Mesenchymal stem cell (in vitro differentiated cells and primary cell): ENCODE results near the gene KDM1A.

Experiments
- DNase-seq: peaks from one replicate; pipeline ENCODE4 v3.0.0-alpha.2; 2013
- H2AFZ ChIP-seq: one replicate; pipeline ENCODE4 v1.6.1; 2013; ENCODE audit warnings: low read depth, mild to moderate bottlenecking, control low read depth, inconsistent platforms, low read length, moderate library complexity
- H2AK5ac ChIP-seq: 2 replicates; pipeline ENCODE4 v1.6.1; 2013; ENCODE audit warnings: low read length, moderate library complexity, mild to moderate bottlenecking, inconsistent platforms; ENCODE audit not compliant: severe bottlenecking
- H2BK120ac ChIP-seq: one replicate; pipeline ENCODE4 v1.6.1; 2013; ENCODE audit warnings: low read depth, mild to moderate bottlenecking, inconsistent platforms, low read length, moderate library complexity
- H2BK12ac ChIP-seq, 2 experiments: one replicate each; pipeline ENCODE4 v1.6.1; 2013; ENCODE audit warnings: inconsistent platforms in 2 of 2, low read length in 2 of 2, mild to moderate bottlenecking in 2 of 2, moderate library complexity in 2 of 2, control low read depth in 1 of 2
- H2BK15ac ChIP-seq: one replicate; pipeline ENCODE4 v1.6.1; 2013; ENCODE audit warnings: mild to moderate bottlenecking, low read depth, inconsistent platforms; ENCODE audit not compliant: poor library complexity, severe bottlenecking
- H2BK5ac ChIP-seq: 2 replicates; pipeline ENCODE4 v1.6.1; 2013; ENCODE audit warnings: low read depth, mild to moderate bottlenecking, low read length, control low read depth, inconsistent platforms; ENCODE audit not compliant: poor library complexity, severe bottlenecking
- H3K14ac ChIP-seq, 2 experiments: one replicate each; pipeline ENCODE4 v1.6.1; 2013; ENCODE audit warnings: inconsistent platforms in 2 of 2, low read length in 2 of 2, control low read depth in 1 of 2, mild to moderate bottlenecking in 1 of 2, moderate library complexity in 1 of 2
- H3K18ac ChIP-seq, 2 experiments: one replicate each; pipeline ENCODE4 v1.6.1; 2013; ENCODE audit warnings: inconsistent platforms in 2 of 2, low read length in 2 of 2, control low read depth in 1 of 2, low read depth in 1 of 2, mild to moderate bottlenecking in 1 of 2
- H3K23ac ChIP-seq, 2 experiments: one replicate each; pipeline ENCODE4 v1.6.1; 2013; ENCODE audit warnings: inconsistent platforms in 2 of 2, low read length in 2 of 2, mild to moderate bottlenecking in 2 of 2, moderate library complexity in 2 of 2, control low read depth in 1 of 2
- H3K27ac ChIP-seq: 2 replicates; pipeline ENCODE4 v1.5.1; 2013; ENCODE audit warnings: mild to moderate bottlenecking, moderate library complexity, low read length, control low read depth, inconsistent platforms; ENCODE audit not compliant: poor library complexity, severe bottlenecking
- H3K27me3 ChIP-seq, 2 experiments: 2 replicates each; pipeline versions ENCODE4 v1.6.1 to v1.7.0; 2013; ENCODE audit warnings: low read length in 2 of 2, mild to moderate bottlenecking in 2 of 2, moderate library complexity in 2 of 2, control low read depth in 1 of 2, inconsistent platforms in 1 of 2; ENCODE audit not compliant: control insufficient read depth in 1 of 2, insufficient read depth in 1 of 2
- H3K36me3 ChIP-seq, 2 experiments: 2 replicates each; pipeline versions ENCODE4 v1.6.1 to v1.7.0; 2013; ENCODE audit warnings: low read length in 2 of 2, control low read depth in 1 of 2, inconsistent platforms in 1 of 2, low read depth in 1 of 2, mild to moderate bottlenecking in 1 of 2; ENCODE audit not compliant: insufficient read depth in 2 of 2, control insufficient read depth in 1 of 2
- H3K4ac ChIP-seq, 2 experiments: one replicate each; pipeline ENCODE4 v1.6.1; 2013; ENCODE audit warnings: inconsistent platforms in 2 of 2, low read length in 2 of 2, mild to moderate bottlenecking in 2 of 2, moderate library complexity in 2 of 2, control low read depth in 1 of 2, low read depth in 1 of 2
- H3K4me1 ChIP-seq: 2 replicates; pipeline ENCODE4 v1.6.1; 2013; ENCODE audit warnings: low read depth, low read length, control low read depth; ENCODE audit not compliant: control insufficient read depth, insufficient read depth
- H3K4me2 ChIP-seq: 2 replicates; pipeline ENCODE4 v1.6.1; 2013; ENCODE audit warnings: low read length, mild to moderate bottlenecking, inconsistent platforms; ENCODE audit not compliant: poor library complexity, severe bottlenecking
- H3K4me3 ChIP-seq, 2 experiments: 2 replicates each; pipeline versions ENCODE4 v1.5.1 to v1.7.0; 2013; ENCODE audit warnings: low read length in 2 of 2, mild to moderate bottlenecking in 2 of 2, control low read depth in 1 of 2, low read depth in 1 of 2; ENCODE audit not compliant: insufficient read depth in 1 of 2
- H3K79me1 ChIP-seq: replicated peaks from 2 replicates; pipeline ENCODE4 v1.6.1; 2013; ENCODE audit warnings: mild to moderate bottlenecking, control low read depth, low read length, inconsistent platforms; ENCODE audit not compliant: poor library complexity, severe bottlenecking
- H3K9ac ChIP-seq: 2 replicates; pipeline ENCODE4 v1.7.0; 2013; ENCODE audit warnings: mild to moderate bottlenecking, low read length, moderate library complexity
- H3K9me3 ChIP-seq: 2 replicates; pipeline ENCODE4 v1.7.0; 2013; ENCODE audit warnings: mild to moderate bottlenecking, low read length; ENCODE audit not compliant: control insufficient read depth
- H4K8ac ChIP-seq: one replicate; pipeline ENCODE4 v1.6.1; 2013; ENCODE audit warnings: inconsistent platforms, mild to moderate bottlenecking, low read length, moderate library complexity
- H4K91ac ChIP-seq: one replicate; pipeline ENCODE4 v1.6.1; 2013; ENCODE audit warnings: mild to moderate bottlenecking, low read length, inconsistent platforms
- whole genome bisulfite sequencing: methylation state at CpG from one replicate; pipeline ENCODE4 v1.1.7; 2013; ENCODE audit warnings: mixed read lengths; 5-methylcytosine and 5-hydroxymethylcytosine counted together

KDM1A gene

GRCh38 chr1:23074012-23074411 lies 54.7 kb downstream of the KDM1A start:
- H3K9me3 ChIP-seq, result no peaks in the 10 kb centered on the region
- H2AK5ac ChIP-seq, result no peak overlapping the region
- no peaks in the 10 kb centered on the region for H3K4me1 ChIP-seq
- H3K4ac ChIP-seq, result no peak overlapping the region
- H2AFZ ChIP-seq, result no peak overlapping the region
- no peak overlapping the region for H4K8ac ChIP-seq
- no peaks in the 10 kb centered on the region for H3K27me3 ChIP-seq
- no peak overlapping the region for H3K23ac ChIP-seq
- H4K91ac ChIP-seq, result no peak overlapping the region
- no peak overlapping the region for H3K14ac ChIP-seq
- H3K36me3 ChIP-seq, result peaks cover 16 to 78% of the 10 kb centered on the region in 2 experiments
- no peak overlapping the region for H3K27ac ChIP-seq
- no peak overlapping the region for H2BK120ac ChIP-seq
- no peak for DNase-seq
- no peak overlapping the region for H3K4me2 ChIP-seq
- H2BK5ac ChIP-seq, result no peak overlapping the region
- no peak overlapping the region for H3K18ac ChIP-seq
- H2BK15ac ChIP-seq, result no peak overlapping the region
- H3K4me3 ChIP-seq, result no peak overlapping the region
- no peak overlapping the region for H3K9ac ChIP-seq
- peaks cover 8% of the 10 kb centered on the region for H3K79me1 ChIP-seq
- H2BK12ac ChIP-seq, result no peak overlapping the region

- no peak overlapping the region for H2BK120ac ChIP-seq
- no peak overlapping the region for H2BK12ac ChIP-seq
- H3K9me3 ChIP-seq, result no peaks in the 10 kb centered on the region
- H3K23ac ChIP-seq, result no peak overlapping the region
- H3K9ac ChIP-seq, result no peak overlapping the region
- H3K27me3 ChIP-seq, result no peaks in the 10 kb centered on the region
- no peak for DNase-seq
- no peak overlapping the region for H2AK5ac ChIP-seq
- H3K18ac ChIP-seq, result no peak overlapping the region
- no peak overlapping the region for H3K4ac ChIP-seq
- H3K4me2 ChIP-seq, result no peak overlapping the region
- no peak overlapping the region for H3K4me3 ChIP-seq
- peaks cover 15% of the 10 kb centered on the region for H3K79me1 ChIP-seq
- WGBS, result 66% methylated on average over 6 of the region's 6 CpGs
- no peak overlapping the region for H4K91ac ChIP-seq
- H3K27ac ChIP-seq, result no peak overlapping the region
- H2BK15ac ChIP-seq, result no peak overlapping the region
- no peak overlapping the region for H3K14ac ChIP-seq
- H2AFZ ChIP-seq, result no peak overlapping the region
- H3K4me1 ChIP-seq, result no peaks in the 10 kb centered on the region
- H2BK5ac ChIP-seq, result no peak overlapping the region
- H3K36me3 ChIP-seq, result peaks cover 37 to 82% of the 10 kb centered on the region in 2 experiments
- H4K8ac ChIP-seq, result no peak overlapping the region
Observed at GRCh38 chr1:23079025-23079424, 59.8 kb downstream of the KDM1A start.

GRCh38 chr1:23080885-23081284 lies 61.6 kb downstream of the KDM1A start:
- no peaks in the 10 kb centered on the region for H3K4me1 ChIP-seq
- no peak overlapping the region for H2BK120ac ChIP-seq
- no peak overlapping the region for H2AFZ ChIP-seq
- no peaks in the 10 kb centered on the region for H3K9me3 ChIP-seq
- no peak overlapping the region for H4K91ac ChIP-seq
- peaks cover 21% of the 10 kb centered on the region for H3K79me1 ChIP-seq
- H2BK15ac ChIP-seq, result no peak overlapping the region
- no peak for DNase-seq
- no peak overlapping the region for H4K8ac ChIP-seq
- no peak overlapping the region for H3K18ac ChIP-seq
- no peak overlapping the region for H3K4me2 ChIP-seq
- H2BK12ac ChIP-seq, result no peak overlapping the region
- 95% methylated on average over 3 of the region's 3 CpGs for WGBS
- no peak overlapping the region for H2BK5ac ChIP-seq
- H2AK5ac ChIP-seq, result no peak overlapping the region
- no peaks in the 10 kb centered on the region for H3K27me3 ChIP-seq
- no peak overlapping the region for H3K4me3 ChIP-seq
- H3K4ac ChIP-seq, result no peak overlapping the region
- peaks cover 50 to 96% of the 10 kb centered on the region in 2 experiments for H3K36me3 ChIP-seq
- no peak overlapping the region for H3K14ac ChIP-seq
- no peak overlapping the region for H3K23ac ChIP-seq
- no peak overlapping the region for H3K27ac ChIP-seq
- H3K9ac ChIP-seq, result no peak overlapping the region

- no peak overlapping the region for H2BK120ac ChIP-seq
- peaks cover 54 to 100% of the 10 kb centered on the region in 2 experiments for H3K36me3 ChIP-seq
- H3K79me1 ChIP-seq, result peaks cover 25% of the 10 kb centered on the region
- no peak overlapping the region for H3K4me2 ChIP-seq
- H2BK5ac ChIP-seq, result no peak overlapping the region
- no peaks in the 10 kb centered on the region for H3K27me3 ChIP-seq
- no peak overlapping the region for H4K91ac ChIP-seq
- no peak overlapping the region for H3K27ac ChIP-seq
- no peak overlapping the region for H3K18ac ChIP-seq
- no peaks in the 10 kb centered on the region for H3K4me1 ChIP-seq
- no peak overlapping the region for H3K4ac ChIP-seq
- H2AK5ac ChIP-seq, result no peak overlapping the region
- no peak overlapping the region for H2BK15ac ChIP-seq
- H2BK12ac ChIP-seq, result no peak overlapping the region
- no peak overlapping the region for H2AFZ ChIP-seq
- H3K14ac ChIP-seq, result no peak overlapping the region
- no peak for DNase-seq
- H3K23ac ChIP-seq, result no peak overlapping the region
- no peak overlapping the region for H3K9ac ChIP-seq
- H3K9me3 ChIP-seq, result no peaks in the 10 kb centered on the region
- H3K4me3 ChIP-seq, result no peak overlapping the region
- H4K8ac ChIP-seq, result no peak overlapping the region
- WGBS, result 94% methylated on average over 3 of the region's 3 CpGs
Observed at GRCh38 chr1:23081376-23081775, 62.1 kb downstream of the KDM1A start.
